Stimulated activated CD8-positive, alpha-beta memory T cell treated with anti-CD3 and anti-CD28 coated beads, Interleukin-12 subunit alpha, Interleukin-12 subunit beta, amount 100 ng/mL, for 1 hour (primary cell): Measurements from ENCODE around the gene GUCY1A1.

Source experiments
- DNase-seq: peaks from one replicate; pipeline ENCODE4 v3.0.0-alpha.2; 2020; ENCODE audit warnings: low read depth

The GUCY1A1 gene

GRCh38 chr4:155777971-155778735, 111.5 kb downstream of the GUCY1A1 start:
- no peak for DNase-seq

- DNase-seq: no peak
Measured at GRCh38 chr4:155780775-155781174, 114.1 kb downstream of the GUCY1A1 start.

GRCh38 chr4:155781249-155781831, 114.7 kb downstream of the GUCY1A1 start:
- DNase-seq: no peak
